H9 (cell line): ENCODE data around the gene NME4. TPM values are rescaled to one million over a fixed set of nuclear protein-coding genes. Genes with fewer than 3 reads are reported as not detected.

Experiments used
- DNase-seq: peaks from one replicate; pipeline ENCODE4 v3.0.0-alpha.2; 2017
- H2AFZ ChIP-seq: one replicate; pipeline ENCODE4 v1.6.1; 2013; ENCODE audit warnings: mild to moderate bottlenecking, low read length, control low read depth, moderate library complexity
- H2AK5ac ChIP-seq: 2 replicates; pipeline ENCODE4 v1.6.1; 2013; ENCODE audit warnings: low read length, control low read depth, mixed read lengths; ENCODE audit not compliant: insufficient read length
- H2BK120ac ChIP-seq: one replicate; pipeline ENCODE4 v1.6.1; 2013; ENCODE audit warnings: low read depth, mild to moderate bottlenecking, low read length, control low read depth, inconsistent platforms; ENCODE audit not compliant: poor library complexity, severe bottlenecking
- H2BK12ac ChIP-seq: 2 replicates; pipeline ENCODE4 v1.6.1; 2013; ENCODE audit warnings: low read length, control low read depth, mixed read lengths, low read depth; ENCODE audit not compliant: insufficient read length
- H2BK15ac ChIP-seq: 2 replicates; pipeline ENCODE4 v1.6.1; 2013; ENCODE audit warnings: low read depth, low read length, control low read depth
- H2BK20ac ChIP-seq: one replicate; pipeline ENCODE4 v1.6.1; 2013; ENCODE audit warnings: low read depth, mild to moderate bottlenecking, low read length, control low read depth, inconsistent platforms; ENCODE audit not compliant: poor library complexity, severe bottlenecking
- H2BK5ac ChIP-seq: 2 replicates; pipeline ENCODE4 v1.6.1; 2013; ENCODE audit warnings: low read length, control low read depth, mixed read lengths; ENCODE audit not compliant: insufficient read length
- H3K14ac ChIP-seq: 2 replicates; pipeline ENCODE4 v1.6.1; 2013; ENCODE audit warnings: low read length, control low read depth; ENCODE audit not compliant: insufficient read depth
- H3K18ac ChIP-seq: 2 replicates; pipeline ENCODE4 v1.6.1; 2013; ENCODE audit warnings: low read depth, mild to moderate bottlenecking, mixed read lengths, low read length, control low read depth; ENCODE audit not compliant: insufficient read length
- H3K23ac ChIP-seq: 2 replicates; pipeline ENCODE4 v1.6.1; 2013; ENCODE audit warnings: low read length, control low read depth, mixed read lengths, low read depth; ENCODE audit not compliant: insufficient read length
- H3K23me2 ChIP-seq: 2 replicates; pipeline ENCODE4 v1.6.1; 2013; ENCODE audit warnings: low read depth, mild to moderate bottlenecking, mixed read lengths, low read length, control low read depth; ENCODE audit not compliant: insufficient read length, poor library complexity, severe bottlenecking
- H3K27ac ChIP-seq: 2 replicates; pipeline ENCODE4 v1.5.1; 2013; ENCODE audit warnings: low read length, control low read depth, mixed read lengths, low read depth; ENCODE audit not compliant: insufficient read length
- H3K27me3 ChIP-seq: 2 replicates; pipeline ENCODE4 v1.6.1; 2013; ENCODE audit warnings: low read length, control low read depth, inconsistent platforms; ENCODE audit not compliant: insufficient read depth
- H3K4ac ChIP-seq: 2 replicates; pipeline ENCODE4 v1.6.1; 2013; ENCODE audit warnings: low read depth, mild to moderate bottlenecking, control low read depth, inconsistent platforms, low read length, moderate library complexity
- H3K4me1 ChIP-seq: 2 replicates; pipeline ENCODE4 v1.6.1; 2013; ENCODE audit warnings: low read length, control low read depth, inconsistent platforms; ENCODE audit not compliant: insufficient read depth
- H3K4me2 ChIP-seq: 2 replicates; pipeline ENCODE4 v1.6.1; 2013; ENCODE audit warnings: low read length, control low read depth, mixed read lengths; ENCODE audit not compliant: insufficient read length, insufficient read depth
- H3K56ac ChIP-seq: 2 replicates; pipeline ENCODE4 v1.6.1; 2013; ENCODE audit warnings: low read depth, mild to moderate bottlenecking, mixed read lengths, low read length, control low read depth; ENCODE audit not compliant: insufficient read length
- H3K79me1 ChIP-seq: 2 replicates; pipeline ENCODE4 v1.6.1; 2013; ENCODE audit warnings: low read depth, mild to moderate bottlenecking, moderate library complexity, low read length, control low read depth, inconsistent platforms; ENCODE audit not compliant: insufficient read depth, poor library complexity, severe bottlenecking
- H3K79me2 ChIP-seq: 2 replicates; pipeline ENCODE4 v1.6.1; 2013; ENCODE audit warnings: low read length, control low read depth, inconsistent platforms; ENCODE audit not compliant: insufficient read depth
- H3K9ac ChIP-seq: 2 replicates; pipeline ENCODE4 v1.6.1; 2013; ENCODE audit warnings: low read length, control low read depth, mixed read lengths; ENCODE audit not compliant: insufficient read length; ENCODE audit errors: extremely low read depth
- H3K9me3 ChIP-seq: one replicate; pipeline ENCODE4 v1.6.1; 2013; ENCODE audit warnings: low read depth, low read length, inconsistent platforms; ENCODE audit not compliant: control insufficient read depth
- H3T11ph ChIP-seq: one replicate; pipeline ENCODE4 v1.6.1; 2013; ENCODE audit warnings: mild to moderate bottlenecking, low read length, control low read depth, inconsistent platforms
- H4K20me1 ChIP-seq: one replicate; pipeline ENCODE4 v1.6.1; 2013; ENCODE audit not compliant: control insufficient read depth, insufficient read length, insufficient read depth
- H4K5ac ChIP-seq: 2 replicates; pipeline ENCODE4 v1.6.1; 2013; ENCODE audit warnings: low read depth, mild to moderate bottlenecking, mixed read lengths, low read length, control low read depth; ENCODE audit not compliant: insufficient read length
- H4K8ac ChIP-seq: replicated peaks from 2 replicates; pipeline ENCODE4 v1.6.1; 2013; ENCODE audit warnings: low read length, control low read depth, mixed read lengths, low read depth; ENCODE audit not compliant: insufficient read length
- H4K91ac ChIP-seq: 2 replicates; pipeline ENCODE4 v1.6.1; 2013; ENCODE audit warnings: low read depth, mild to moderate bottlenecking, moderate library complexity, mixed read lengths, low read length, control low read depth; ENCODE audit not compliant: insufficient read length
- H3K27ac Mint-ChIP-seq, 3 experiments: 2 replicates in 2 of 3; 3 replicates in 1 of 3; pipeline ENCODE4 v1.8.0; 2020 to 2021; ENCODE audit warnings: mixed read lengths in 3 of 3, mild to moderate bottlenecking in 1 of 3, moderate library complexity in 1 of 3
- H3K27me3 Mint-ChIP-seq: 2 replicates; pipeline ENCODE4 v1.8.0; 2021; ENCODE audit warnings: low read depth, mild to moderate bottlenecking, moderate library complexity, mixed read lengths
- H3K36me3 Mint-ChIP-seq, 3 experiments: 2 replicates in 2 of 3; 3 replicates in 1 of 3; pipeline ENCODE4 v1.8.0; 2020 to 2021; ENCODE audit warnings: low read depth in 3 of 3, mixed read lengths in 3 of 3; ENCODE audit not compliant: insufficient read depth in 1 of 3
- H3K4me1 Mint-ChIP-seq, 2 experiments: 2 replicates each; pipeline ENCODE4 v1.8.0; 2020; ENCODE audit warnings: mixed read lengths in 2 of 2
- H3K4me3 Mint-ChIP-seq, 2 experiments: 2 replicates in 1 of 2; 3 replicates in 1 of 2; pipeline ENCODE4 v1.8.0; 2020 to 2021; ENCODE audit warnings: mild to moderate bottlenecking in 2 of 2, mixed read lengths in 2 of 2, moderate library complexity in 1 of 2
- H3K9me3 Mint-ChIP-seq, 2 experiments: 2 replicates in 1 of 2; 3 replicates in 1 of 2; pipeline ENCODE4 v1.8.0; 2020; ENCODE audit warnings: mild to moderate bottlenecking in 2 of 2, mixed read lengths in 2 of 2, moderate library complexity in 1 of 2
- WGBS: extraction: QIAGEN DNeasy Blood & Tissue Kit; methylation state at CpG from one replicate; pipeline ENCODE4 v1.1.7; 2013; ENCODE audit warnings: missing lambda C conversion rate, low lambda C conversion rate, mixed read lengths; ENCODE audit not compliant: insufficient read length; ENCODE audit errors: extremely low coverage; 5-methylcytosine and 5-hydroxymethylcytosine counted together
- total RNA-seq: library from RNA; stranded (reverse); gene quantifications from 2 replicates; pipeline ENCODE4 v1.2.1, GENCODE V29; 2021
- TF ChIP-seq, protein P1 (sequence below): fragments of 200-600 bp; sonication (generic); conservative IDR thresholded peaks from 3 replicates; pipeline ENCODE4 v1.8.0; 2021; ENCODE audit warnings: antibody characterized with exemption, mild to moderate bottlenecking

Gene NME4
- total RNA-seq, 1 experiment from 2014 or later, result 320 TPM

GRCh38 chr16:370443-370842, 26.6 kb upstream of the NME4 start, which contains the start of gene MRPL28:
Gene MRPL28 (minus strand): TSS chr16:370538. CDS start chr16:370218, 320 bp downstream.
- Histone ChIP-seq H2BK20ac (no peak within 1 kb of the TSS), H3K4me2 (peak within 1 kb of the TSS; percentile 20), H3K14ac (no peak within 1 kb of the TSS; the same call in 1 of the 2 replicates), H2AK5ac (no peak within 1 kb of the TSS), H2BK5ac (no peak within 1 kb of the TSS), H4K20me1 (no peaks in the 10 kb centered on the region), H2BK12ac (no peak within 1 kb of the TSS), H3T11ph (no peak within 1 kb of the TSS), H3K9me3 (no peaks in the 10 kb centered on the region), H3K18ac (no peak within 1 kb of the TSS), H3K27me3 (no peaks in the 10 kb centered on the region), H2BK15ac (no peak within 1 kb of the TSS), H4K91ac (no peak within 1 kb of the TSS), H2AFZ (no peak within 1 kb of the TSS), H3K27ac (no peak within 1 kb of the TSS), H3K4ac (no peak within 1 kb of the TSS), H3K23ac (no peak within 1 kb of the TSS), H3K56ac (no peak within 1 kb of the TSS), H4K8ac (no peak within 1 kb of the TSS), H3K9ac (no peak within 1 kb of the TSS), H4K5ac (no peak within 1 kb of the TSS), H3K79me1 (no peaks in the 10 kb centered on the region), H3K4me1 (no peaks in the 10 kb centered on the region), H2BK120ac (no peak within 1 kb of the TSS), H3K23me2 (no peaks in the 10 kb centered on the region), H3K79me2 (no peaks in the 10 kb centered on the region)
- H3K4me1 Mint-ChIP-seq, result peaks cover 9 to 13% of the 10 kb centered on the region in 2 experiments
- H3K27me3 Mint-ChIP-seq, result no peaks in the 10 kb centered on the region; the same call in 1 of the 2 replicates
- peaks cover 7 to 60% (median 44%) of the 10 kb centered on the region in 3 experiments for H3K36me3 Mint-ChIP-seq
- TF ChIP-seq, protein P1, sequence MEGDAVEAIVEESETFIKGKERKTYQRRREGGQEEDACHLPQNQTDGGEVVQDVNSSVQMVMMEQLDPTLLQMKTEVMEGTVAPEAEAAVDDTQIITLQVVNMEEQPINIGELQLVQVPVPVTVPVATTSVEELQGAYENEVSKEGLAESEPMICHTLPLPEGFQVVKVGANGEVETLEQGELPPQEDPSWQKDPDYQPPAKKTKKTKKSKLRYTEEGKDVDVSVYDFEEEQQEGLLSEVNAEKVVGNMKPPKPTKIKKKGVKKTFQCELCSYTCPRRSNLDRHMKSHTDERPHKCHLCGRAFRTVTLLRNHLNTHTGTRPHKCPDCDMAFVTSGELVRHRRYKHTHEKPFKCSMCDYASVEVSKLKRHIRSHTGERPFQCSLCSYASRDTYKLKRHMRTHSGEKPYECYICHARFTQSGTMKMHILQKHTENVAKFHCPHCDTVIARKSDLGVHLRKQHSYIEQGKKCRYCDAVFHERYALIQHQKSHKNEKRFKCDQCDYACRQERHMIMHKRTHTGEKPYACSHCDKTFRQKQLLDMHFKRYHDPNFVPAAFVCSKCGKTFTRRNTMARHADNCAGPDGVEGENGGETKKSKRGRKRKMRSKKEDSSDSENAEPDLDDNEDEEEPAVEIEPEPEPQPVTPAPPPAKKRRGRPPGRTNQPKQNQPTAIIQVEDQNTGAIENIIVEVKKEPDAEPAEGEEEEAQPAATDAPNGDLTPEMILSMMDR, result no peak
- peak within 1 kb of the TSS; percentile 44 to 86 (median 52); a peak in 4 of 7 replicates for H3K27ac Mint-ChIP-seq
- peak; percentile 94 for DNase-seq
- no peaks in the 10 kb centered on the region for H3K9me3 Mint-ChIP-seq
- WGBS, result no CpG with 5 or more reads among the region's 30 CpGs
- peak within 1 kb of the TSS; percentile 76 to 87 for H3K4me3 Mint-ChIP-seq
